Liver (tissue), 9 donors: ENCODE results near the gene COQ9. TPM values are rescaled to one million over a fixed set of nuclear protein-coding genes. Genes with fewer than 3 reads are reported as not detected.

ENCODE experiments used
- DNase-seq: peaks from one replicate; pipeline ENCODE4 v3.0.0-alpha.2; 2017; ENCODE audit warnings: low spot score
- H3K27ac ChIP-seq, 2 donors: one replicate each; pipeline ENCODE4 v1.7.0; 2013; ENCODE audit warnings: inconsistent platforms in 2 of 2, low read length in 2 of 2, control low read depth in 1 of 2, low read depth in 1 of 2, mild to moderate bottlenecking in 1 of 2
- H3K27me3 ChIP-seq, 4 donors: one replicate each; pipeline versions ENCODE4 v1.6.1 to v1.7.0; 2013; ENCODE audit warnings: low read length in 3 of 4, inconsistent platforms in 1 of 4, mild to moderate bottlenecking in 1 of 4, moderate library complexity in 1 of 4; ENCODE audit not compliant: control insufficient read depth in 4 of 4, insufficient read depth in 4 of 4
- H3K36me3 ChIP-seq, 4 donors: one replicate each; pipeline versions ENCODE4 v1.6.1 to v1.7.0; 2013; ENCODE audit warnings: low read length in 3 of 4, mild to moderate bottlenecking in 3 of 4, low read depth in 1 of 4, moderate library complexity in 1 of 4; ENCODE audit not compliant: control insufficient read depth in 4 of 4, insufficient read depth in 3 of 4
- H3K4me1 ChIP-seq, 4 donors: one replicate each; pipeline versions ENCODE4 v1.6.1 to v1.7.0; 2013; ENCODE audit warnings: low read length in 3 of 4, mild to moderate bottlenecking in 3 of 4, moderate library complexity in 1 of 4; ENCODE audit not compliant: control insufficient read depth in 4 of 4, insufficient read depth in 4 of 4
- H3K4me3 ChIP-seq, 3 donors: one replicate each; pipeline versions ENCODE4 v1.6.1 to v1.7.0; 2013; ENCODE audit warnings: low read length in 3 of 3, control low read depth in 1 of 3, low read depth in 1 of 3, mild to moderate bottlenecking in 1 of 3
- H3K9ac ChIP-seq, 2 donors: one replicate each; pipeline ENCODE4 v1.7.0; 2013; ENCODE audit warnings: low read length in 2 of 2, mild to moderate bottlenecking in 2 of 2, moderate library complexity in 2 of 2, control low read depth in 1 of 2, low read depth in 1 of 2
- H3K9me3 ChIP-seq, 4 donors: one replicate each; pipeline versions ENCODE4 v1.6.1 to v1.7.0; 2013; ENCODE audit warnings: low read length in 3 of 4; ENCODE audit not compliant: control insufficient read depth in 4 of 4
- CTCF ChIP-seq: fragments of 150-350 bp; IDR thresholded peaks from 2 replicates; pipeline ENCODE4 v1.5.1; 2017; ENCODE audit warnings: improper control_type of control experiment, low read depth, low read length; ENCODE audit not compliant: missing input control
- EGR1 ChIP-seq, 2 donors: IDR thresholded peaks; 2 replicates each; pipeline ENCODE4 v1.6.1; 2016 to 2018; ENCODE audit warnings: antibody characterized with exemption in 2 of 2, low read depth in 2 of 2
- FOXA1 ChIP-seq: IDR thresholded peaks from 2 replicates; pipeline ENCODE4 v1.6.1; 2016; ENCODE audit warnings: antibody characterized with exemption
- FOXA2 ChIP-seq: IDR thresholded peaks from 2 replicates; pipeline ENCODE4 v1.6.1; 2016; ENCODE audit warnings: antibody characterized with exemption
- GABPA ChIP-seq, 2 donors: IDR thresholded peaks in 1 of 2; conservative IDR thresholded peaks in 1 of 2; 2 replicates each; pipeline ENCODE4 v1.6.1; 2016; ENCODE audit warnings: antibody characterized with exemption in 2 of 2, mild to moderate bottlenecking in 1 of 2, moderate library complexity in 1 of 2
- HNF4A ChIP-seq, 2 donors: conservative IDR thresholded peaks; 2 replicates each; pipeline ENCODE4 v1.6.1; 2016; ENCODE audit warnings: antibody characterized with exemption in 2 of 2, mild to moderate bottlenecking in 2 of 2
- HNF4G ChIP-seq: IDR thresholded peaks from 2 replicates; pipeline ENCODE4 v1.6.1; 2016; ENCODE audit warnings: antibody characterized with exemption
- JUND ChIP-seq, 2 donors: IDR thresholded peaks; 2 replicates each; pipeline ENCODE4 v1.6.1; 2016; ENCODE audit warnings: antibody characterized with exemption in 2 of 2
- NR2F2 ChIP-seq: IDR thresholded peaks from 2 replicates; pipeline ENCODE4 v1.6.1; 2016; ENCODE audit warnings: antibody characterized with exemption
- RAD21 ChIP-seq, 2 donors: IDR thresholded peaks; 2 replicates each; pipeline ENCODE4 v1.6.1; 2016; ENCODE audit warnings: antibody characterized with exemption in 2 of 2, mild to moderate bottlenecking in 2 of 2
- REST ChIP-seq: IDR thresholded peaks from 2 replicates; pipeline ENCODE4 v1.6.1; 2016; ENCODE audit warnings: antibody characterized with exemption, mild to moderate bottlenecking
- RXRA ChIP-seq, 2 donors: IDR thresholded peaks; 2 replicates each; pipeline ENCODE4 v1.6.1; 2017 to 2018; ENCODE audit warnings: antibody characterized with exemption in 2 of 2, mild to moderate bottlenecking in 1 of 2
- SP1 ChIP-seq: IDR thresholded peaks from 2 replicates; pipeline ENCODE4 v1.6.1; 2018; ENCODE audit warnings: antibody characterized with exemption, mild to moderate bottlenecking
- TAF1 ChIP-seq: conservative IDR thresholded peaks from 2 replicates; pipeline ENCODE4 v1.6.1; 2016; ENCODE audit warnings: antibody characterized with exemption, mild to moderate bottlenecking
- YY1 ChIP-seq: IDR thresholded peaks from 2 replicates; pipeline ENCODE4 v1.6.1; 2016; ENCODE audit warnings: antibody characterized with exemption, mild to moderate bottlenecking
- ZBTB33 ChIP-seq: IDR thresholded peaks from 2 replicates; pipeline ENCODE4 v1.6.1; 2016; ENCODE audit warnings: antibody characterized with exemption
- WGBS: extraction: QIAGEN DNeasy Blood & Tissue Kit; methylation state at CpG from one replicate; pipeline ENCODE4 v1.1.7; 2013; 5-methylcytosine and 5-hydroxymethylcytosine counted together
- polyA plus RNA-seq, 2 donors: library from polyadenylated mRNA; stranded (reverse) in 1 of 2; unstranded in 1 of 2; fragments of 200-250 nt in 1 of 2; fragments of >200 nt in 1 of 2; fragmentation: Nextera tagmentation in 1 of 2; extraction: Ambion mirVana in 1 of 2; gene quantifications; one replicate each; pipeline versions ENCODE4 v1.2.1 to v1.2.3, GENCODE V29; 2013 to 2015
- total RNA-seq, 2 donors: library from RNA; depleted of rRNA; stranded (reverse); fragments of >200 nt; gene quantifications; one replicate each; pipeline ENCODE4 v1.2.3, GENCODE V29; 2014
- TF ChIP-seq, protein P1 (sequence below): IDR thresholded peaks from 2 replicates; pipeline ENCODE4 v1.6.1; 2016; ENCODE audit warnings: antibody characterized with exemption
- donor health status: healthy.
- donor health status: healthy.
- donor health status: healthy.
- donor health status: healthy.
- donor health status: healthy.

Gene COQ9
- total and polyA plus RNA-seq, 4 donors: 21.0 to 81.5 (median 58.0) TPM

DNA sequence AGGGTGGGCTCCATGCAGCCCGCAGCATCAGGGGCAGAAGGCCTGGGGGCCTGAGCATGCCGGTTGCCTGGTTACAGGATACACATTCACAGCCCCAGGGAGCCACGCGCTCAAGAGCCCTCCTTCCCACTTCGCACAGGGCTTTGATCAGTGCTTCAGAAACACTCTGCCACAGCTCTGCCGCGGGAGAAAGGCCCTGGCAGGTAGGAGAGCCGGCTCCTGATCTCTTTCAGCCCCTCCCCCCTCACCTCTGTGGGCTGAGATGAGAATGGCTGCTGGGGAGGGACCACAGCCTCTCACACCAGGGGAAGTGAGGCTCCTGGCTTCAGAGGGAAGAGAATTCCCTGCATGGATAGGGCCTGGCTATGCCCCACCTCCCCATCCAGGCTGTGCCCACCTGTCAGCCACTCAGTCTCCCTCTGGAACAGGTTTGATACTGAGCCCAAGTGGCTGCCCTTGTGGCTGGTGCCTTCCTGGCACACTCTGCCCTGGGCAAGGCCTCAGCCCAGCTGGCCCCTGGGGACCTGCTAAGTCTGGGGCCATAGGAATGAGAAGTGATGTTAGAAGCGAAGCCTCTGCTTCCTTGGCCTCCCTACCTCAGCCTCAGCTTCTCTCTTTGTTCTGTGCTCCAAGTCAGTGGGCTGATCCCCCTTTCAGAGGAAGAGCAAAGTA is 30.4 kb downstream of the COQ9 start:
- H3K27ac ChIP-seq: no peak overlapping the region
- WGBS: 76% methylated on average over 9 of the region's 9 CpGs
- H3K36me3 ChIP-seq: peaks cover 0 to 16% (median 7%) of the 10 kb centered on the region in 4 donors
- H3K9me3 ChIP-seq: no peaks in the 10 kb centered on the region
- no peak for DNase-seq
- H3K9ac ChIP-seq: no peak overlapping the region
- TF ChIP-seq RAD21 (IDR thresholded peaks at IDR 0.05): no peak
- TF ChIP-seq HNF4G: no peak
- TF ChIP-seq REST: no peak
- TF ChIP-seq CTCF: no peak
- no peak for TF ChIP-seq ZBTB33
- no peak for TF ChIP-seq FOXA2
- no peak for TF ChIP-seq NR2F2
- TF ChIP-seq GABPA (IDR thresholded peaks at IDR 0.05 in 1 of 2, conservative IDR thresholded peaks at IDR 0.05 in 1 of 2): no peak
- no peak for TF ChIP-seq EGR1 (IDR thresholded peaks at IDR 0.05; ENCODE audit: low read depth in 2 of 2)
- TF ChIP-seq SP1: no peak
- no peak for TF ChIP-seq JUND (IDR thresholded peaks at IDR 0.05)
- TF ChIP-seq RXRA (IDR thresholded peaks at IDR 0.05): no peak
- TF ChIP-seq, protein P1, sequence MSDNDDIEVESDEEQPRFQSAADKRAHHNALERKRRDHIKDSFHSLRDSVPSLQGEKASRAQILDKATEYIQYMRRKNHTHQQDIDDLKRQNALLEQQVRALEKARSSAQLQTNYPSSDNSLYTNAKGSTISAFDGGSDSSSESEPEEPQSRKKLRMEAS: no peak
- no peak for TF ChIP-seq HNF4A (conservative IDR thresholded peaks at IDR 0.05)
- TF ChIP-seq YY1: no peak
- TF ChIP-seq FOXA1: no peak
- TF ChIP-seq TAF1: no peak
- no peaks in the 10 kb centered on the region for H3K27me3 ChIP-seq
- H3K4me3 ChIP-seq: no peak overlapping the region
- H3K4me1 ChIP-seq: peaks cover 23 to 56% (median 40%) of the 10 kb centered on the region in 4 donors
